Measurements from ENCODE around the gene DNAAF6.

DNAAF6 gene

DNA sequence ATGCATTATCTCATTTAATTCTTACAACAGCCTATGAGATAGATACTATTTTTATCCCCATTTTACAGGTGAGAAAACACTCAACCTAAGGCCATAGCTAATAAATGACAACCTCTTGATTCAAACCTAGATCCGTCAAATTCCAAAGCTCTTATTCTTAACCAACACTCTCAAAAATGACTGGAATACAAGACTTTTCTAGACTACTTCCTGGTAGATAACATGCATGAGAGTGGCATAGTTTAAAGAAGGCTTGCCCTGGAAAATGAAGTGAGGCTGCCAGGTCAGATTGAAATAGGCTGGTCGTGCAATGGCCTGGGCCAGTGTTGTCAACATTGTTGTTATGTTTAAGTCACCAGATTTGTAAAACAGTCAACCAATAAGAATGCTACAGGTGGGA lies 86.6 kb downstream of the DNAAF6 start:
- DNase-seq (ENCODE audit: low read depth) = no peak
